Lung (tissue), 12 donors: Measurements from ENCODE around the gene C2orf80. TPM values are rescaled to one million over a fixed set of nuclear protein-coding genes. Genes with fewer than 3 reads are reported as not detected.

Experiments
- ATAC-seq: fragments of 200-7000 bp; cut with Tn5 transposase; one replicate; pipeline ENCODE4 v1.9.1; 2020; ENCODE audit warnings: moderate number of reproducible peaks; ENCODE audit not compliant: insufficient read depth, low FRiP score
- DNase-seq, 3 donors: peaks; one replicate each; pipeline ENCODE4 v3.0.0-alpha.2; 2013 to 2017
- H3K27ac ChIP-seq, 2 donors: one replicate each; pipeline ENCODE4 v1.5.1; 2013; ENCODE audit warnings: mild to moderate bottlenecking in 2 of 2, moderate library complexity in 2 of 2, control low read depth in 1 of 2, inconsistent platforms in 1 of 2, low read depth in 1 of 2, low read length in 1 of 2
- H3K27me3 ChIP-seq, 3 donors: one replicate each; pipeline ENCODE4 v1.5.1; 2013; ENCODE audit warnings: low read length in 2 of 3; ENCODE audit not compliant: control insufficient read depth in 3 of 3, insufficient read depth in 3 of 3
- H3K36me3 ChIP-seq, 4 donors: one replicate each; pipeline ENCODE4 v1.5.1; 2013; ENCODE audit warnings: low read length in 4 of 4, mild to moderate bottlenecking in 1 of 4, moderate library complexity in 1 of 4; ENCODE audit not compliant: control insufficient read depth in 4 of 4, insufficient read depth in 4 of 4
- H3K4me1 ChIP-seq, 5 donors: one replicate each; pipeline ENCODE4 v1.5.1; 2013; ENCODE audit warnings: low read length in 5 of 5, mild to moderate bottlenecking in 2 of 5, moderate library complexity in 1 of 5; ENCODE audit not compliant: control insufficient read depth in 5 of 5, insufficient read depth in 5 of 5
- H3K4me3 ChIP-seq: one replicate; pipeline ENCODE4 v1.5.1; 2013; ENCODE audit warnings: mild to moderate bottlenecking, control low read depth, moderate library complexity
- H3K9ac ChIP-seq, 2 donors: one replicate each; pipeline ENCODE4 v1.5.1; 2013; ENCODE audit warnings: low read length in 2 of 2, control low read depth in 1 of 2; ENCODE audit not compliant: insufficient read depth in 1 of 2
- H3K9me3 ChIP-seq, 4 donors: one replicate each; pipeline ENCODE4 v1.5.1; 2013; ENCODE audit warnings: low read length in 3 of 4, mild to moderate bottlenecking in 1 of 4, moderate library complexity in 1 of 4; ENCODE audit not compliant: control insufficient read depth in 4 of 4, insufficient read depth in 3 of 4
- CTCF ChIP-seq: IDR thresholded peaks from 2 replicates; pipeline ENCODE4 v1.5.1; 2012; ENCODE audit warnings: mild to moderate bottlenecking; ENCODE audit errors: control extremely low read depth, extremely low read depth
- WGBS, 2 donors: extraction: QIAGEN DNeasy Blood & Tissue Kit; methylation state at CpG; one replicate each; pipeline ENCODE4 v1.1.7; 2013; 5-methylcytosine and 5-hydroxymethylcytosine counted together
- polyA plus RNA-seq, 2 donors: library from polyadenylated mRNA; stranded (reverse); fragments of 200-250 nt; gene quantifications; one replicate each; pipeline ENCODE4 v1.2.1, GENCODE V29; 2013
- total RNA-seq, 2 donors: library from RNA; depleted of rRNA in 1 of 2; stranded (reverse); fragments of >200 nt in 1 of 2; gene quantifications; one replicate each; pipeline ENCODE4 v1.2.1, GENCODE V29; 2014 to 2021
- donor health status: control.
- donor health status: control.
- donor health status: Bipolar disorder and iron deficiency.
- donor health status: healthy.
- donor health status: DM: yes; HTN: yes; CAD: no.

Gene C2orf80
- total and polyA plus RNA-seq, 4 donors = 0.18 to 0.25 TPM; not detected in 2

- Histone ChIP-seq H3K4me3 (no peak overlapping the region), H3K4me1 (no peaks in the 10 kb centered on the region), H3K27ac (no peak overlapping the region), H3K9me3 (no peaks in the 10 kb centered on the region), H3K36me3 (no peaks in the 10 kb centered on the region), H3K27me3 (no peaks in the 10 kb centered on the region), H3K9ac (no peak overlapping the region)
- ATAC-seq = no peak
- DNase-seq = no peak
- no peak for TF ChIP-seq CTCF
- 75 to 84% methylated on average over 2 of the region's 2 CpGs for WGBS, 2 donors
These were observed 33.4 kb downstream of the C2orf80 start for GRCh38 chr2:208156439-208156838.

DNA sequence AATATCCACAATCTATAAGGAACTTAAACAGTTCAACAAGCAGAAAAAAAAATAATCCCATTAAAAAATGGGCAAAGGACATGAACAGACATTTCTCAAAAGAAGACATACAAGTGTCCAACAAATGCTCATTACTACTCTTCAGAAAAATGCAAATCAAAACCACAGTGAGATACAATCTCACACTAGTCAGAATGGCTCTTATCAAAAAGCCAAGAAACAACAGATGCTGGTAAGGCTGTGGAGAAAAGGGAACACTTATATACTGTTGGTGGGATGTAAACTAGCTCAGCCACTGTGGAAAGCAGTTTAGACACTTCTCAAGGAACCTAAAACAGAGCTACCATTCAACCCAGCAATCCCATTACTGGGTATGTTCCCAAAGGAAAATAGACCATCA lies 36.7 kb downstream of the C2orf80 start:
- no peak overlapping the region for H3K27ac ChIP-seq
- ATAC-seq (no peak), DNase-seq (no peak)
- H3K36me3 ChIP-seq = no peaks in the 10 kb centered on the region
- no peak for TF ChIP-seq CTCF
- H3K4me3 ChIP-seq = no peak overlapping the region
- no peaks in the 10 kb centered on the region for H3K4me1 ChIP-seq
- no peaks in the 10 kb centered on the region for H3K27me3 ChIP-seq
- no peak overlapping the region for H3K9ac ChIP-seq
- H3K9me3 ChIP-seq = no peaks in the 10 kb centered on the region

DNA sequence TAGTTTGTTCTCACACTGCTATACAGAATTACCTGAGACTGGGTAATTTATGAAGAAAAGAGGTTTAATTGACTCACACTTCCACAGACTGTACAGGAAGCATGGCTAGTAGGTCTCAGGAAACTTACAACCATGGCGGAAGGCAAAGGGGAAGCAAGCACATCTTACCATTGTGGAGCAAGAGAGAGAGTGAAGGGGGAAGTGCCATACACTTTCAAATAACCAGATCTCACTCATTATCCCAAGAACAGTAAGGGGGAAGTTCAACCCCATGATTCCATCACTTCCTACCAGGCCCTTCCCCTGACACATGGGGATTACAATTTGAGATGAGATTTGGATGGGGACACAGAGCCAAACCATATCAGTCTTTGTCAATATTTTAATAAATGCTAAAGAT lies 38.9 kb downstream of the C2orf80 start:
- 43 to 75% methylated on average over 1 of the region's 1 CpG for WGBS, 2 donors
- Histone ChIP-seq H3K4me1 (no peaks in the 10 kb centered on the region), H3K9me3 (no peaks in the 10 kb centered on the region), H3K4me3 (no peak overlapping the region), H3K36me3 (no peaks in the 10 kb centered on the region), H3K27ac (no peak overlapping the region), H3K27me3 (no peaks in the 10 kb centered on the region), H3K9ac (no peak overlapping the region)
- DNase-seq (no peak), ATAC-seq (no peak)
- no peak for TF ChIP-seq CTCF

- Histone ChIP-seq H3K4me1 (no peaks in the 10 kb centered on the region), H3K4me3 (no peak overlapping the region), H3K27me3 (no peaks in the 10 kb centered on the region), H3K36me3 (no peaks in the 10 kb centered on the region), H3K9me3 (peaks cover 0 to 3% (median 0%) of the 10 kb centered on the region in 4 donors), H3K27ac (no peak overlapping the region), H3K9ac (no peak overlapping the region)
- DNase-seq = no peak
- no peak for TF ChIP-seq CTCF
- ATAC-seq = no peak
These were observed 39.7 kb downstream of the C2orf80 start for GRCh38 chr2:208150094-208150493.
